ENCODE data around the gene VASP. TPM values are rescaled to one million over a fixed set of nuclear protein-coding genes. Genes with fewer than 3 reads are reported as not detected.

VASP gene
- total and polyA plus RNA-seq, 9 of the 15 experiments (the other 6 are each of a cell fraction or from before 2014, with no cell fraction given) = 16.7 to 261 (median 112) TPM

- TF ChIP-seq ZBTB26 (CRISPR knock-in tag; IDR thresholded peaks at IDR 0.05) (no peak), BRD9 (IDR thresholded peaks at IDR 0.05; ENCODE audit: low read depth, partially characterized antibody) (no peak), PRMT5 (CRISPR knock-in tag; IDR thresholded peaks at IDR 0.05) (peak; percentile 92), E2F8 (IDR thresholded peaks at IDR 0.05; ENCODE audit: low read depth, partially characterized antibody) (no peak), NFIC (IDR thresholded peaks at IDR 0.05) (no peak), PCBP1 (IDR thresholded peaks at IDR 0.05; ENCODE audit: low read depth, low read length, poor library complexity, severe bottlenecking) (peak; percentile 94), LCOR (CRISPR knock-in tag; IDR thresholded peaks at IDR 0.05) (peak; percentile 68), SP1 (CRISPR knock-in tag; IDR thresholded peaks at IDR 0.05) (peak; percentile 58; the same call in 1 of the 2 replicates), ZNF740 (CRISPR knock-in tag; IDR thresholded peaks at IDR 0.05) (peak; percentile 74), ZNF740 (tag; IDR thresholded peaks at IDR 0.05) (no peak), TCF7L2 (IDR thresholded peaks at IDR 0.05; ENCODE audit: low read depth, low read length) (no peak), ZNF449 (CRISPR knock-in tag; IDR thresholded peaks at IDR 0.05) (no peak), FOXJ2 (tag; IDR thresholded peaks at IDR 0.05) (no peak), BHLHE40 (IDR thresholded peaks at IDR 0.05; ENCODE audit: low read length) (no peak), ARID3B (CRISPR knock-in tag; IDR thresholded peaks at IDR 0.05; ENCODE audit: borderline replicate concordance) (no peak), CREB3L1 (IDR thresholded peaks at IDR 0.05; ENCODE audit: borderline replicate concordance, low read depth) (no peak), ZNF561 (CRISPR knock-in tag; conservative IDR thresholded peaks at IDR 0.05) (no peak), CEBPB (tag; IDR thresholded peaks at IDR 0.05) (no peak)
Measured at GRCh38 chr19:45496349-45496953, 10.8 kb upstream of the VASP start (continued).

Measured in K562 (cell line).